ENCODE results near the gene ACP6. TPM values are rescaled to one million over a fixed set of nuclear protein-coding genes. Genes with fewer than 3 reads are reported as not detected.

Gene ACP6
- total RNA-seq, 1 donor from 2014 or later: 10.5 TPM

GRCh38 chr1:147599362-147600118 is 70.8 kb downstream of the ACP6 start:
- TF ChIP-seq, protein P1, sequence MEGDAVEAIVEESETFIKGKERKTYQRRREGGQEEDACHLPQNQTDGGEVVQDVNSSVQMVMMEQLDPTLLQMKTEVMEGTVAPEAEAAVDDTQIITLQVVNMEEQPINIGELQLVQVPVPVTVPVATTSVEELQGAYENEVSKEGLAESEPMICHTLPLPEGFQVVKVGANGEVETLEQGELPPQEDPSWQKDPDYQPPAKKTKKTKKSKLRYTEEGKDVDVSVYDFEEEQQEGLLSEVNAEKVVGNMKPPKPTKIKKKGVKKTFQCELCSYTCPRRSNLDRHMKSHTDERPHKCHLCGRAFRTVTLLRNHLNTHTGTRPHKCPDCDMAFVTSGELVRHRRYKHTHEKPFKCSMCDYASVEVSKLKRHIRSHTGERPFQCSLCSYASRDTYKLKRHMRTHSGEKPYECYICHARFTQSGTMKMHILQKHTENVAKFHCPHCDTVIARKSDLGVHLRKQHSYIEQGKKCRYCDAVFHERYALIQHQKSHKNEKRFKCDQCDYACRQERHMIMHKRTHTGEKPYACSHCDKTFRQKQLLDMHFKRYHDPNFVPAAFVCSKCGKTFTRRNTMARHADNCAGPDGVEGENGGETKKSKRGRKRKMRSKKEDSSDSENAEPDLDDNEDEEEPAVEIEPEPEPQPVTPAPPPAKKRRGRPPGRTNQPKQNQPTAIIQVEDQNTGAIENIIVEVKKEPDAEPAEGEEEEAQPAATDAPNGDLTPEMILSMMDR (IDR thresholded peaks at IDR 0.05): no peak
- ChIA-PET CTCF (no interaction called here), POLR2A (interaction anchor here (0.6 to 1.9 kb wide), 7 partner anchors 54 to 1681 kb away, joined by 3 to 22 read pairs (median 5); partner anchors contain the start of genes ACP6, BCL9 and PEX11B)
- Mint-ChIP-seq H3K27me3 (no peaks in the 10 kb centered on the region), H3K4me1 (peaks cover 19% of the 10 kb centered on the region), H3K36me3 (ENCODE audit: low read depth) (no peaks in the 10 kb centered on the region), H3K9me3 (no peaks in the 10 kb centered on the region), H3K4me3 (peak overlapping the region; percentile 87), H3K27ac (peak overlapping the region; percentile 37)
- intact Hi-C loops (cut with micrococcal nuclease): loop anchor here (1.0 to 10.0 kb wide), 3 partner anchors 58 to 355 kb away; partner anchors contain the start of genes ACP6, BCL9 and CHD1L
- ATAC-seq (ENCODE audit: low read depth) (peak; percentile 84), DNase-seq (peak; percentile 92)

GRCh38 chr1:147598621-147599361 is 71.5 kb downstream of the ACP6 start:
- POLR2A ChIA-PET: interaction anchor here (0.6 to 1.9 kb wide), 4 partner anchors 54 to 147 kb away, joined by 4 to 22 read pairs (median 6); partner anchors contain the start of genes ACP6 and BCL9
- Mint-ChIP-seq H3K4me1 (peaks cover 19% of the 10 kb centered on the region), H3K27me3 (no peaks in the 10 kb centered on the region), H3K9me3 (no peaks in the 10 kb centered on the region), H3K36me3 (ENCODE audit: low read depth) (no peaks in the 10 kb centered on the region), H3K27ac (peak overlapping the region; percentile 38), H3K4me3 (peak overlapping the region; percentile 87)
- CTCF ChIA-PET: no interaction called here
- ATAC-seq (ENCODE audit: low read depth) (no peak), DNase-seq (no peak)
- intact Hi-C loops (cut with micrococcal nuclease): loop anchor here (1.0 to 10.0 kb wide), 3 partner anchors 57 to 354 kb away; partner anchors contain the start of genes ACP6, BCL9 and CHD1L
- TF ChIP-seq, protein P1 (IDR thresholded peaks at IDR 0.05): no peak

- H3K9me3 Mint-ChIP-seq: no peaks in the 10 kb centered on the region
- POLR2A ChIA-PET: no interaction called here
- CTCF ChIA-PET: interaction anchor here (1.0 kb wide), 1 partner anchor 13 kb away, joined by 3 read pairs; no protein-coding TSS in a partner anchor
- no peaks in the 10 kb centered on the region for H3K36me3 Mint-ChIP-seq (ENCODE audit: low read depth)
- intact Hi-C loops (cut with micrococcal nuclease): loop anchor here (10.0 kb wide), 1 partner anchor 352 kb away; the partner anchor contains the start of gene CHD1L
- peaks cover 19% of the 10 kb centered on the region for H3K4me1 Mint-ChIP-seq
- H3K27ac Mint-ChIP-seq: no peak overlapping the region
- TF ChIP-seq, protein P1 (IDR thresholded peaks at IDR 0.05): no peak
- H3K27me3 Mint-ChIP-seq: no peaks in the 10 kb centered on the region
- no peak overlapping the region for H3K4me3 Mint-ChIP-seq
- no peak for DNase-seq
- ATAC-seq (ENCODE audit: low read depth): no peak
Observed at GRCh38 chr1:147597010-147597409, 73.3 kb downstream of the ACP6 start.

Other genes with a start within 250 kb of the ACP6 start
- gene BCL9, start 129.0 kb downstream of the ACP6 start, total RNA-seq: 13.0 and 15.4 TPM in 2 replicates
- not detected in 2 replicates for gene GJA5, start 90.1 kb upstream of the ACP6 start, total RNA-seq
- gene GJA8, start 232.3 kb upstream of the ACP6 start, total RNA-seq: not detected in 2 replicates

All from activated B cell treated with CpG ODN at 0.5 μM for 24 hours (primary cell).